ENCODE measurements around the gene GPR153.
"Not testable (repeated sequence)": the region's sequence is repeated elsewhere in the genome, so short reads cannot be mapped to it uniquely, and the experiment has no call there.

GPR153 gene

DNA sequence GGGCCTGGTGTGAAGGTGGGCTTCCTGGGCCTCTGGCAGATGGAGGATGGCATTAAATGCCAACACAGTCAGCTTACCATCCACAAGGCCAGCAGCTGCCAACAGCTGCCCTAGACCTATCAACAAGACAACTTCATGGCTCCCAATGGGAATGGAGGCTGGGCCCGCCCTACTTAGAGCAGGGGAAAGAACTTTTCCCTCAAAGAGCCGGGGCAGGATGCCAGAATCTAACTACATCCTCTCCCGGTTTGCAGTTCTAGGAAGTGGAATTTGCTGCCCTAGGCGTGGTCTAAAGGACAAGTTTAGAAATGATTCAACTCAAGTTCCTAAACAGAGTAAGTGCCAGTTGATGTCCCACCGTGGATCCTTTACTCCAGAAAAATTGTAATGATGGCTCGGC is 38.3 kb downstream of the GPR153 start:
- Histone ChIP-seq H3K4me3 (ENCODE audit: low read depth, low read length) (no peak overlapping the region), H3K27me3 (replicated peaks) (no peaks in the 10 kb centered on the region), H3K27ac (no peak overlapping the region), H3K36me3 (replicated peaks) (peaks cover 27% of the 10 kb centered on the region)
- in situ Hi-C loops (cut with HindIII; ENCODE audit: low pct_ligation_motif_present, low sequenced_read_pairs): no loop called here
- no peak for TF ChIP-seq CTCF (IDR thresholded peaks at IDR 0.05; ENCODE audit: low read depth, low read length, missing control alignments)
- DNase-seq: no peak

- Histone ChIP-seq H3K36me3 (replicated peaks) (peaks cover 24% of the 10 kb centered on the region), H3K4me3 (ENCODE audit: low read depth, low read length) (no peak overlapping the region), H3K27me3 (replicated peaks) (no peaks in the 10 kb centered on the region), H3K27ac (no peak overlapping the region)
- DNase-seq: no peak
- no peak for TF ChIP-seq CTCF (IDR thresholded peaks at IDR 0.05; ENCODE audit: low read depth, low read length, missing control alignments)
- in situ Hi-C loops (cut with HindIII; ENCODE audit: low pct_ligation_motif_present, low sequenced_read_pairs): no loop called here
These were observed 39.6 kb downstream of the GPR153 start for GRCh38 chr1:6221210-6221784.

DNA sequence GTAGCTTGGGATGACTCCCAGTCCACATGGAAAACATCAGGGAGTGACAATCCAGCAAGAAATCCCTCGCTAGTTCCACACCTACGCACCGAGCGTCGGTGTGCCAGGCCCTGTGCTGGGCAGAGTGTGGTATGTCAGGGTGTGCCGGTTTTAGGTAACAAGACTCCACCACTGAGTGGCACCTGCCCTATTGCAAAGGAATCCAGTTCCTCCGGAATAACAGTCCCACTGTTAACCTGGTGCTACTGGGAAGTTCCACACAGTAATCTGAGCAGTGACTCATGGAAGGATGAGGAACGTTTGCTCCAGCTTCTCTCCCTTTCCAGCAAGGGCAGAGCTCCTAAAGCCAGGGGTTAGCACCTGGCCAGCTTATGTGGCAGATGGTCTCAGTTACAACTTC is 40.7 kb downstream of the GPR153 start:
- no peak for TF ChIP-seq CTCF (IDR thresholded peaks at IDR 0.05; ENCODE audit: low read depth, low read length, missing control alignments)
- in situ Hi-C loops (cut with HindIII; ENCODE audit: low pct_ligation_motif_present, low sequenced_read_pairs): no loop called here
- no peak overlapping the region for H3K27ac ChIP-seq
- no peak for DNase-seq
- H3K36me3 ChIP-seq (replicated peaks): peaks cover 22% of the 10 kb centered on the region
- no peaks in the 10 kb centered on the region for H3K27me3 ChIP-seq (replicated peaks)
- no peak overlapping the region for H3K4me3 ChIP-seq (ENCODE audit: low read depth, low read length)

GRCh38 chr1:6219641-6220040 is 41.3 kb downstream of the GPR153 start:
- H3K36me3 ChIP-seq (replicated peaks): peaks cover 20% of the 10 kb centered on the region

DNA sequence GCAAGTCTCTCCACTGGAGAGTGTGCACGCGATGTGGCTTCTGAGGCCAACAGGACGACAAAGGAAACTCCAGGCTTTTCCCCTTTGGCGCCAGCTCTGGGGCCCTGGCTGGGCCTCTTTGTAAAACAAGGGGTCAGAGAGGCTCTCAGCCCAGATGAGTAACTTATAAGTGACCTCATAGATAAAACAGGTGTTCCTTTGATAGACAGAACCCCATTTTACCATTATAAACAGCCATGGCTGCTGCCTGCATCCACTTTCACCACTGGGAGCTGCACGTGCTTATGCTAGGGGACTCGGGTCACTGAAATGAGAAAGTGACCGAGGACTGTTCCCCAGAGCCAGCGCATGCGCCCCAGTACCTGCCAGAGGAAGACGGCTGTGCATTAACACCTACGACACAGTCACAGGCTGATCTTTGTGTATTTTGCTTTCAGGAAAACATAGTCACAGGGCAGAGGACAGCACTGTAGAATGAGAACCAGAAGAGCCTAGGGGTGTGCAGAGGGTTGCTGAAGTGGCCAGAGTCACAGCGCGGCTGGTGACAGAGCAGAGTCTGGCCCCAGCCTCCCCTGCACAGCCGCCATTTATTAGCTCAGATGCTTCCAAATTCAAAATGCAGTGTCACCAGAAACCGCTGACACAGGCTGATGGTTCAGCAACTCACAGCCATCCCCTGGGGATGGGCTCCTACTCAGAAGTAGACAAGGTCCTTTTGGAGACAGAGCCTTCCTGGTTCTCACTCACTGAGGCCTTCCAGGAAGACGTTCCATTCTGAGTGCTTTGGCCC is 42.3 kb downstream of the GPR153 start:
- H3K36me3 ChIP-seq (replicated peaks): peaks cover 12% of the 10 kb centered on the region
- in situ Hi-C loops (cut with HindIII; ENCODE audit: low pct_ligation_motif_present, low sequenced_read_pairs): no loop called here

More at GRCh38 chr1:6219641-6220040, 41.3 kb downstream of the GPR153 start:
- H3K4me3 ChIP-seq (ENCODE audit: low read depth, low read length); H3K27me3 ChIP-seq (replicated peaks); DNase-seq; in situ Hi-C loops (cut with HindIII; ENCODE audit: low pct_ligation_motif_present, low sequenced_read_pairs); H3K27ac ChIP-seq: not testable (repeated sequence)

More for the DNA sequence above, 42.3 kb downstream of the GPR153 start:
- H3K27me3 ChIP-seq (replicated peaks): no peaks in the 10 kb centered on the region
- H3K27ac ChIP-seq: no peak overlapping the region
- no peak for TF ChIP-seq CTCF (IDR thresholded peaks at IDR 0.05; ENCODE audit: low read depth, low read length, missing control alignments)
- no peak for DNase-seq
- no peak overlapping the region for H3K4me3 ChIP-seq (ENCODE audit: low read depth, low read length)

All from brain microvascular endothelial cell (primary cell).